HepG2 (cell line): ENCODE results near the gene HS3ST5. TPM values are rescaled to one million over a fixed set of nuclear protein-coding genes. Genes with fewer than 3 reads are reported as not detected.

ENCODE experiments used
- ATAC-seq: fragments of 200-7000 bp; cut with Tn5 transposase; 3 replicates; pipeline ENCODE4 v1.9.1; 2020; ENCODE audit warnings: mild to moderate bottlenecking, moderate library complexity
- BruUV-seq: library from RNA; stranded (reverse); fragments of 400-500 nt; replicated peaks from 2 replicates; lab custom pipeline; 2021; lab: Mats Ljungman, UMichigan
- CTCF ChIA-PET: fragments of 300-600 bp; formaldehyde crosslinking; extraction: SDS; loops from one replicate; lab custom pipeline; 2021; ENCODE audit warnings: low total read pairs, inconsistent platforms, low intra/inter-chr PET ratio; lab: Yijun Ruan, JAX
- POLR2A ChIA-PET: fragments of 350-600 bp; sonication (Branson Sonifier 250); formaldehyde crosslinking; loops from one replicate; lab custom pipeline; 2020; ENCODE audit warnings: antibody characterized with exemption, inconsistent platforms; lab: Yijun Ruan, JAX
- DNase-seq: peaks from one replicate; pipeline ENCODE4 v3.0.0-alpha.2; 2015; ENCODE audit warnings: low spot score
- FAIRE-seq: peaks from 3 replicates; lab custom pipeline; 2011; peaks lifted over from hg19 to GRCh38; lab: Jason Lieb, UNC
- H2AFZ ChIP-seq: one replicate; pipeline ENCODE4 v1.6.1; 2011; ENCODE audit warnings: low read length, inconsistent platforms
- H3K27ac ChIP-seq: fragments of 300-600 bp; 3 replicates; pipeline ENCODE4 v1.8.0; 2011; ENCODE audit warnings: mixed run types, mild to moderate bottlenecking, mixed read lengths, low read length, inconsistent platforms; ENCODE audit not compliant: insufficient read depth; ENCODE audit errors: extremely low read length
- H3K27me3 ChIP-seq, 2 experiments: fragments of 200-600 bp in 1 of 2; 2 replicates in 1 of 2; 3 replicates in 1 of 2; pipeline versions ENCODE4 v1.6.0 to v1.8.0; 2011; ENCODE audit warnings: low read length in 2 of 2, mild to moderate bottlenecking in 2 of 2, moderate library complexity in 2 of 2, inconsistent platforms in 1 of 2; ENCODE audit not compliant: insufficient read depth in 2 of 2, control insufficient read depth in 1 of 2
- H3K36me3 ChIP-seq, 2 experiments: fragments of 200-600 bp in 1 of 2; replicated peaks in 1 of 2; 2 replicates in 1 of 2; 3 replicates in 1 of 2; pipeline versions ENCODE4 v1.5.1 to v1.8.0; 2011; ENCODE audit warnings: low read length in 2 of 2, inconsistent platforms in 1 of 2; ENCODE audit not compliant: insufficient read depth in 2 of 2, control insufficient read depth in 1 of 2
- H3K4me1 ChIP-seq: 2 replicates; pipeline ENCODE4 v1.5.1; 2012; ENCODE audit warnings: low read length, inconsistent platforms; ENCODE audit not compliant: insufficient read depth
- H3K4me2 ChIP-seq: 2 replicates; pipeline ENCODE4 v1.6.0; 2011; ENCODE audit warnings: low read depth, low read length, inconsistent platforms
- H3K4me3 ChIP-seq, 3 experiments: fragments of 200-600 bp in 1 of 3; sonication (generic), shearing (Covaris generic) in 1 of 3; replicated peaks in 1 of 3; 2 replicates each; pipeline ENCODE4 v1.5.1; 2011 to 2016; ENCODE audit warnings: low read length in 3 of 3, inconsistent platforms in 2 of 3, low read depth in 2 of 3, mild to moderate bottlenecking in 2 of 3, control low read depth in 1 of 3, mixed read lengths in 1 of 3; ENCODE audit not compliant: insufficient read depth in 1 of 3
- H3K79me2 ChIP-seq: one replicate; pipeline ENCODE4 v1.6.1; 2011; ENCODE audit warnings: low read length, inconsistent platforms; ENCODE audit not compliant: insufficient read depth
- H3K9ac ChIP-seq: 2 replicates; pipeline ENCODE4 v1.6.0; 2011; ENCODE audit warnings: mild to moderate bottlenecking, low read depth, low read length, inconsistent platforms; ENCODE audit not compliant: insufficient read depth
- H3K9me3 ChIP-seq: 2 replicates; pipeline ENCODE4 v1.5.1; 2012; ENCODE audit warnings: mild to moderate bottlenecking, low read length
- H4K20me1 ChIP-seq: 2 replicates; pipeline ENCODE4 v1.6.0; 2011; ENCODE audit warnings: inconsistent platforms, mild to moderate bottlenecking, low read length, moderate library complexity; ENCODE audit not compliant: insufficient read depth
- CREB1 ChIP-seq, 2 experiments: fragments of 450-650 bp in 1 of 2; IDR thresholded peaks; 2 replicates each; pipeline ENCODE4 v1.6.1; 2016 to 2017; ENCODE audit warnings: control low read depth in 1 of 2, mild to moderate bottlenecking in 1 of 2, missing compliant biosample characterization in 1 of 2, missing genetic modification characterization in 1 of 2
- HNRNPLL ChIP-seq: fragments of 200-400 bp; formaldehyde crosslinking; IDR thresholded peaks from 2 replicates; pipeline ENCODE4 v1.6.1; 2017; ENCODE audit warnings: mild to moderate bottlenecking, low read depth, low read length; ENCODE audit not compliant: poor library complexity, severe bottlenecking
- PITX1 ChIP-seq: sonication (generic); formaldehyde crosslinking; IDR thresholded peaks from 2 replicates; pipeline ENCODE4 v1.5.1; 2020; ENCODE audit warnings: mild to moderate bottlenecking, missing genetic modification reagents
- ZNF614 ChIP-seq: IDR thresholded peaks from 2 replicates; pipeline ENCODE4 v1.6.1; 2018; ENCODE audit warnings: missing biosample characterization, missing genetic modification reagents, inconsistent platforms, borderline replicate concordance
- WGBS: methylation state at CpG from one replicate; pipeline ENCODE4 v1.1.6; 2017; ENCODE audit warnings: low lambda C conversion rate; 5-methylcytosine and 5-hydroxymethylcytosine counted together
- in situ Hi-C: cut with HindIII; loops from 2 replicates; pipeline ENCODE4 v1.10.0; 2017; ENCODE audit warnings: low pct_unique_long_range_greater_than_20kb; ENCODE audit not compliant: extremely low pct_ligation_motif_present
- intact Hi-C: fragments of 100-400 bp; cut with micrococcal nuclease; formaldehyde crosslinking; loops from one replicate; pipeline ENCODE4 v1.10.0; 2022; ENCODE audit not compliant: unreplicated experiment
- polyA plus RNA-seq, 8 experiments: library from polyadenylated mRNA; depleted of rRNA in 3 of 8; stranded (reverse) in 7 of 8; unstranded in 1 of 8; fragments of >200 nt; fragmentation: Illumina TruSeq in 4 of 8; extraction: Trizol in 4 of 8; gene quantifications; 2 replicates each; pipeline versions ENCODE4 v1.2.1 to v1.2.3, GENCODE V29; 2011 to 2016; ENCODE audit warnings: low read depth in 4 of 8, missing spikeins in 1 of 8, mixed read lengths in 1 of 8; ENCODE audit not compliant: insufficient read depth in 1 of 8
- total RNA-seq, 5 experiments: library from RNA; depleted of rRNA; stranded (reverse); fragments of >200 nt; fragmentation: Illumina TruSeq; extraction: Trizol; gene quantifications; 2 replicates each; pipeline ENCODE4 v1.2.3, GENCODE V29; 2016; ENCODE audit warnings: low read depth in 1 of 5
- TF ChIP-seq, protein P1 (sequence below): sonication (generic); formaldehyde crosslinking; IDR thresholded peaks from 2 replicates; pipeline ENCODE4 v1.8.0; 2022; ENCODE audit warnings: missing genetic modification reagents, mild to moderate bottlenecking, moderate library complexity, borderline replicate concordance
- TF ChIP-seq, protein P2 (sequence below): conservative IDR thresholded peaks from 2 replicates; pipeline ENCODE4 v1.6.1; 2018; ENCODE audit warnings: missing genetic modification reagents

The HS3ST5 gene
- total and polyA plus RNA-seq, 2 of the 13 experiments (the other 11 are each of a cell fraction or from before 2014, with no cell fraction given): 1.1 to 1.6 TPM

DNA sequence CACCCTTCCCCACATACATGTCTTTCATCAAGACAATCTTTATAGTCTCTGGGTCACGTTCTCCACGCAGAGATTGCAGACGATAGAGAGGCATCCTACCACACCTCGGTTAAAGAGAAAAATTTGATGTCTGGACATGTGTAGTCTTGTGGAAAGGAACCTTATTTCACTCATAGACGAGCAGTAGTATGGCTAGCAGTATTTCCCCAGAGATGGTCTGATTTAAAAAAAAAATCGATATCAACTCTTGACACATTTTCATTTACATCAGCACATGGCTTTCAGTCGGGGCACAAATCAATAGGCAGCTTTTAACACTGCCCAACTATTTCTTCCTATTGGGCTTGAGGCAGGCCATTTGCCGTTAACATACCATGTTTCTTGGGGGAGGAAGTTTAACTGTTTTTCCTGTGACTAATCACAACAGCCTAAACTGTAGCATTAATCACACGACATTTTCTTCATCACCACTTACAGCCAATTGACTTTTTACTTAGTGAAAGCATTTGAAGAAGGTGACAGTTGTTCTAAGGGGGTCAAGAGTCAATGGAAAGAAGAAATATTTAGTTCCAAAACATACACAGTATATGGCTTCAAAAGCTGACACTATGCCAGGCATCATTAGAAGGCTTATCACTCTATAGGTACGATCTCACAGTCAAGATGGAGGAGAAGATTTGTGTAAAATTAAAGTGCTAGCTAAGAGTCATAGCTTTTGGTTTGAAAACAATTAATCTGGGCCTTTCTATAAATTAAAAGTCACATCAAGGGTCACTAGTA is 242.4 kb downstream of the HS3ST5 start:
- Histone ChIP-seq H3K4me1 (no peaks in the 10 kb centered on the region), H3K4me3 (no peak overlapping the region), H4K20me1 (no peaks in the 10 kb centered on the region), H3K79me2 (no peaks in the 10 kb centered on the region), H3K36me3 (no peaks in the 10 kb centered on the region), H3K4me2 (no peak overlapping the region), H3K27ac (no peak overlapping the region), H3K9ac (no peak overlapping the region), H2AFZ (no peak overlapping the region), H3K27me3 (no peaks in the 10 kb centered on the region), H3K9me3 (no peaks in the 10 kb centered on the region)
- in situ Hi-C loops: no loop called here
- POLR2A ChIA-PET: no interaction called here
- DNase-seq (no peak), FAIRE-seq (no peak), ATAC-seq (no peak)
- TF ChIP-seq CREB1 (IDR thresholded peaks at IDR 0.05) (no peak), CREB1 (CRISPR knock-in tag; IDR thresholded peaks at IDR 0.05) (no peak), PITX1 (CRISPR knock-in tag) (no peak), HNRNPLL (no peak), ZNF614 (CRISPR knock-in tag) (no peak)
- TF ChIP-seq, protein P1, sequence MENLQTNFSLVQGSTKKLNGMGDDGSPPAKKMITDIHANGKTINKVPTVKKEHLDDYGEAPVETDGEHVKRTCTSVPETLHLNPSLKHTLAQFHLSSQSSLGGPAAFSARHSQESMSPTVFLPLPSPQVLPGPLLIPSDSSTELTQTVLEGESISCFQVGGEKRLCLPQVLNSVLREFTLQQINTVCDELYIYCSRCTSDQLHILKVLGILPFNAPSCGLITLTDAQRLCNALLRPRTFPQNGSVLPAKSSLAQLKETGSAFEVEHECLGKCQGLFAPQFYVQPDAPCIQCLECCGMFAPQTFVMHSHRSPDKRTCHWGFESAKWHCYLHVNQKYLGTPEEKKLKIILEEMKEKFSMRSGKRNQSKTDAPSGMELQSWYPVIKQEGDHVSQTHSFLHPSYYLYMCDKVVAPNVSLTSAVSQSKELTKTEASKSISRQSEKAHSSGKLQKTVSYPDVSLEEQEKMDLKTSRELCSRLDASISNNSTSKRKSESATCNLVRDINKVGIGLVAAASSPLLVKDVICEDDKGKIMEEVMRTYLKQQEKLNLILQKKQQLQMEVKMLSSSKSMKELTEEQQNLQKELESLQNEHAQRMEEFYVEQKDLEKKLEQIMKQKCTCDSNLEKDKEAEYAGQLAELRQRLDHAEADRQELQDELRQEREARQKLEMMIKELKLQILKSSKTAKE (CRISPR knock-in tag): no peak
- TF ChIP-seq, protein P2, sequence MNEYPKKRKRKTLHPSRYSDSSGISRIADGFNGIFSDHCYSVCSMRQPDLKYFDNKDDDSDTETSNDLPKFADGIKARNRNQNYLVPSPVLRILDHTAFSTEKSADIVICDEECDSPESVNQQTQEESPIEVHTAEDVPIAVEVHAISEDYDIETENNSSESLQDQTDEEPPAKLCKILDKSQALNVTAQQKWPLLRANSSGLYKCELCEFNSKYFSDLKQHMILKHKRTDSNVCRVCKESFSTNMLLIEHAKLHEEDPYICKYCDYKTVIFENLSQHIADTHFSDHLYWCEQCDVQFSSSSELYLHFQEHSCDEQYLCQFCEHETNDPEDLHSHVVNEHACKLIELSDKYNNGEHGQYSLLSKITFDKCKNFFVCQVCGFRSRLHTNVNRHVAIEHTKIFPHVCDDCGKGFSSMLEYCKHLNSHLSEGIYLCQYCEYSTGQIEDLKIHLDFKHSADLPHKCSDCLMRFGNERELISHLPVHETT: no peak
- no TSS peak for BruUV-seq
- intact Hi-C loops: no loop called here
- WGBS: 91% methylated on average over 10 of the region's 10 CpGs
- CTCF ChIA-PET: no interaction called here
